ENCODE data around the gene GABARAP.

DNA sequence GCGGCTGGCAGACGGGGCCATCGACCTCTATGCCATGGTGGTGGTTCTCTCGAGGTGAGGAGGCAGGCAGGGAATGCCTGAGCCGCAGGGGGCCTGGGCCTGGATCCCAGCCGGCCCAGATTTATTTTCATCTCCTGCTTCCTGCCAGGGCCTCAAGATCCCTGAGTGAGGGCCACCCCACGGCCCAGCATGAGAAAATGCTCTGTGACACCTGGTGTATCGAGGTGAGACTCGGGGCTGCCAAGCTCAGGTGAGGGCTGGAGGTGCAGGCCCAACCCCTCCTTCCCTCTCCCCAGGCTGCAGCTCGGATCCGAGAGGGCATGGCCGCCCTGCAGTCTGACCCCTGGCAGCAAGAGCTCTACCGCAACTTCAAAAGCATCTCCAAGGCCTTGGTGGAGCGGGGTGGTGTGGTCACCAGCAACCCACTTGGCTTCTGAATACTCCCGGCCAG lies 17.6 kb downstream of the GABARAP start:
- TF ChIP-seq, protein P1, sequence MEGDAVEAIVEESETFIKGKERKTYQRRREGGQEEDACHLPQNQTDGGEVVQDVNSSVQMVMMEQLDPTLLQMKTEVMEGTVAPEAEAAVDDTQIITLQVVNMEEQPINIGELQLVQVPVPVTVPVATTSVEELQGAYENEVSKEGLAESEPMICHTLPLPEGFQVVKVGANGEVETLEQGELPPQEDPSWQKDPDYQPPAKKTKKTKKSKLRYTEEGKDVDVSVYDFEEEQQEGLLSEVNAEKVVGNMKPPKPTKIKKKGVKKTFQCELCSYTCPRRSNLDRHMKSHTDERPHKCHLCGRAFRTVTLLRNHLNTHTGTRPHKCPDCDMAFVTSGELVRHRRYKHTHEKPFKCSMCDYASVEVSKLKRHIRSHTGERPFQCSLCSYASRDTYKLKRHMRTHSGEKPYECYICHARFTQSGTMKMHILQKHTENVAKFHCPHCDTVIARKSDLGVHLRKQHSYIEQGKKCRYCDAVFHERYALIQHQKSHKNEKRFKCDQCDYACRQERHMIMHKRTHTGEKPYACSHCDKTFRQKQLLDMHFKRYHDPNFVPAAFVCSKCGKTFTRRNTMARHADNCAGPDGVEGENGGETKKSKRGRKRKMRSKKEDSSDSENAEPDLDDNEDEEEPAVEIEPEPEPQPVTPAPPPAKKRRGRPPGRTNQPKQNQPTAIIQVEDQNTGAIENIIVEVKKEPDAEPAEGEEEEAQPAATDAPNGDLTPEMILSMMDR (IDR thresholded peaks at IDR 0.05) = no peak
- TF ChIP-seq EP300 (IDR thresholded peaks at IDR 0.05) (no peak), POLR2A (IDR thresholded peaks at IDR 0.05) (no peak)

All from upper lobe of left lung (tissue), 4 donors.